NCI-H146 treated with DMSO at 0.1 percent for 48 hours (cell line): ENCODE results near the gene UGT2B11.
"Not testable (repeated sequence)": the region's sequence is repeated elsewhere in the genome, so short reads cannot be mapped to it uniquely, and the experiment has no call there.

Experiments used
- DNase-seq: peaks from one replicate; lab custom pipeline; 2025; ENCODE audit not compliant: unreplicated experiment; lab: John Stamatoyannopoulos, UW

Gene UGT2B11

GRCh38 chr4:69214716-69215115 is at the start of gene UGT2B11:
Gene UGT2B11 (minus strand): TSS chr4:69214748. CDS start chr4:69214722, 26 bp downstream.
- no peak for DNase-seq

GRCh38 chr4:69253147-69253772 is 38.7 kb upstream of the UGT2B11 start:
- DNase-seq, result not testable (repeated sequence)

GRCh38 chr4:69250884-69251283 is 36.3 kb upstream of the UGT2B11 start:
- not testable (repeated sequence) for DNase-seq

DNA sequence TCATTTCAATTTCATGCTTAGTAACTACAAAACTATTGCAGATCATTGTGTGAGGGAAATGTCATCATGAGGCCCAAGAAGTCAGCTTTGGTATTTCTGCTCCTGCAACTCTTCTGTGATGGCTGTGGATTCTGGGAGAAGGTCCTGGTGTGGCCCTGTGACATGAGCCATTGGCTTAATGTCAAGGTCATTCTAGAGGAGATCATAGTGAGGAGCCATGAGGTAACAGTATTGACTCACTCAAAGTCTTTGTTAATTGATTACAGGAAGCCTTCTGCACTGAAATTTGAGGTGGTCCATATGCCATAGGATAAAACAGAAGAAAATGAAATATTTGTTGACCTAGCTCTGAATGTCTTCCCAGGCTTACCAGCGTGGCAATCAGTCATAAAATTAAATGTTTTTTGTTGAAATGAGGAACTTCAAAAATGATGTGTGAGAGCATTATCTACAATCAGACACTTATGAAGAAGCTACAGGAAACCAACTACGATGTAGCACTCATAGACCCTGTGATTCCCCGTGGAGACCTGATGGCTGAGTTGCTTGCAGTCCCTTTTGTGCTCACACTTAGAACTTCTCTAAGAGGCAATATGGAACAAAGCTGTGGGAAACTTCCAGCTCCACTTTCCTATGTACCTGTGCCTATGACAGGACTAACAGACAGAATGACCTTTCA is 28.2 kb upstream of the UGT2B11 start:
- not testable (repeated sequence) for DNase-seq

DNA sequence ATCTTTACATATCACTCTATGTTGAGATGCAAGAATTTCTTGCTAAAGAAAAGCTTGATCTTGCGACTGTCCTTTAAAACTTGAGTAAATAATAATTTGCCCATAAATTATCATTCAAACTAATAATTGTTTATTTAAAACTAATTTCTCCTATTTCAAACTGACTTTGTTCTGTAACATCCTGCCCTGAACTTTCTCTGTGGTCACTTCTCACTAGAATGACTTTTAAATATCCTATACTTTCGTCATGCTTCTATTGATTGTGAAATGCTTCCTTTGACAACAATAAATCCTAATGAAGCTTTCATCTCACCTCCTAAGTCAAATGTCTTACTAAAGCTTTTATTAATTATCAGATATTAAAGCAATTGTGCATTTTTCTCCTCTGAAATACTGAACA is 27.2 kb upstream of the UGT2B11 start:
- not testable (repeated sequence) for DNase-seq

- DNase-seq, result not testable (repeated sequence)
Observed at GRCh38 chr4:69240787-69241186, 26.2 kb upstream of the UGT2B11 start.

- DNase-seq, result peak; percentile 24
Observed at GRCh38 chr4:69239557-69240168, 25.1 kb upstream of the UGT2B11 start.

DNA sequence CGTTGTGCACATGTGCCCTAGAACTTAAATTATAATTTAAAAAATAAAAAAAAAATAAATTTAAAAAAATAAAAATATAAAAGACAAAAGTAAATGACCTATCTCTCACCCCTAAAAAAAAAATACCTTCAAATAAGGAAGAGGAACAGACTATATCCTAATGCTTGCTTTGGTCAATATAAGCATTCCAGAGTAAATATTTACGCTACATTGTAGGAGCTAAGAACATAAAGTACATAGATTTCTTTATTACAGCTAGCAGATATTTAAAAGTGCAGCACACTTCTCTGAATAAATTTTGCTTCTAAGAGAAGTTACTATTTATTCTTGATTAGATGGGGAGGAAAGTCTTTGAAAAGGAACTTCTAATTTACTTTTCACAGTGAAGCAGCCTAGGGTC is 24.5 kb upstream of the UGT2B11 start:
- DNase-seq, result no peak

DNA sequence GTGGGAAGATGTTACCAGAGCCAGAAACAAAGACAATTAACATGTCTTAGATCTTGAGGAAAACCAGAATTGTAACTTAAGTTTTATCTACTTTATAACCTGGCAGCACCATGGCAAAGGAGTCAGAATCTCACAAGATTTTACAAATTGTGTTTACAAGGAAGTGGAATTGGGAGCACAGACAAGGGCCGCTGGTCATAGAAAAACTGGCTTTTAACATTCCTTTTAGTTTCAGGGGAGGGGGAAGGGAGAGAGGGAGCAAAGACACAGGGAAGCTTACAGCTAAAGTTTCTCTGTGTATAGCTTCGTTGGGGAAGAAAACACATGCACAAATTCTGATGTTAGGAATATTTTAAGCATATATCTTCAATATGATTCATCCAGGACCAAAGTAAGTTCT is 10.3 kb upstream of the UGT2B11 start:
- no peak for DNase-seq

GRCh38 chr4:69223277-69223676 is 8.7 kb upstream of the UGT2B11 start:
- not testable (repeated sequence) for DNase-seq

DNA sequence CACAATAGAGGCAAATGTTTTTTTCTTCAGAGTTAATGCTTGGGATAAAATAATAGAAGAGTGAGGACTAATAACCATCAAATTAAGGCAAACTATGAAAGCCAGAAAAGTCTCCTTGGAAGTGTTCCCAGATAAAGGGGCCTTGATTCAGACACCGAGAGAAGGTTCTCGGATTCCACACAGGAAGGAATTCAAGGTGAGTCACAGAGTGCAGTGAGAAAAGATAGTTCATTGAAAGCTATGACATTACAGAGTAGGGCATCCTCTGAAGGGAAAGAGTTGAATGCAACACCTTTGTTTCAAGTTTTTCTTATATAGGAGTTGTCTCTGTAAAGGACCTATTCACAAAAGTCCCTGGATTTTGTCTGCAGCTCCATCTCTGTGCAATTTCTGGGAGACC is 3.9 kb upstream of the UGT2B11 start:
- not testable (repeated sequence) for DNase-seq

DNA sequence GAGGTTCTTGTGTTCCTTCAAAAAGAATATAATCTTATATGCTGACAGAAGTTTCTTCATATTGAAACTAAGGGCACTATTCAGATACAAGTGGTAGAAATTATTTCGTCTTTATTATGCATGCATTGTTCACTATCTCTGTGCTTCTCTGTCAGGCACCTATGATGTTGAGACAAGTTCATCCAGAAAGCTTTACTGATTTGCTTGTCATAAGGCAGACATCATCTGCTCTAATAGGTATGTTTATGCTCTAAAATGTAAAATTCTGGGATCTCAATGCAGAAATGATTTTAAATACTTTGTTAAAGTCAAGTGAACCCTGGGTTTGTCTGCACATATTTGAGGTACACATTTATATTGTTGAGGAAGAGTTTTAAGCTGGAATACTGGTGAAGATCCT is 3.6 kb downstream of the UGT2B11 start:
- no peak for DNase-seq

- not testable (repeated sequence) for DNase-seq
Observed at GRCh38 chr4:69198506-69198905, 16.0 kb downstream of the UGT2B11 start.

DNA sequence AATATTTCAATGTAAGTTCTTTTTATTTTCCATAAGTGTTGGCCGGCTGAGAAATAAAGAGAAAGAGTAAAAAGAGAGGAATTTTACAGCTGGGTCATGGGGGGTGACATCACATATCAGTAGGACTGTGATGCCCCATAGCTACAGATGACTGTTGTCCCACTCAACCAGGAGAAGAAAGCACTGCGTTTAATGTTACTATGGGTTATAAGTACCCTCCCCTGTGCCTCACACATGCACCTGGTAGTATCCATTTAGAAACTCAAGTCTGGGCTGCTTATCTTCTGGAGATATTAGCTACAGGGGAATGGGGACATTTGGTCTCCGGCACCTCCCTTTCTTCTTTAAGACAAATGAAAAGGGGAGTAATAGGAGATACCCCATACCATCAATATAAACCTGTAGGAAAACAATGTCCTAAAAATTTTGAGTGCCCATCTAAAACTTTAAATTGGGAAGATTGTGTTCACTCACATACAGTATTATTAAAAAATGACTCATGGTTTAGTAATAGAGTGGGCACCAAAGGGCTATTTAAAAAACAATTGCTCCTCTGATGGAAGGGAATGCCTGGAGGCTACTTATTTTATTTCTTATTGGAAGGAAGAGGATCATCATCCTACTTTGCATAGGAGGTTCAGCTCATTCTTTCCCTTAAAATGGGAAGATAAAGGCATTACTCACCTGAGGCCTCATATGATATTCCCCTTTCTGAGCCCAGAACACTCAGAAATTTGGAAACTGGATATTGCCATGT is 18.2 kb downstream of the UGT2B11 start:
- DNase-seq, result peak; percentile 62

GRCh38 chr4:69194166-69194565 is 20.4 kb downstream of the UGT2B11 start:
- no peak for DNase-seq

- DNase-seq, result not testable (repeated sequence)
Observed at GRCh38 chr4:69191905-69192304, 22.6 kb downstream of the UGT2B11 start.

- not testable (repeated sequence) for DNase-seq
Observed at GRCh38 chr4:69190621-69191020, 23.9 kb downstream of the UGT2B11 start.

- DNase-seq, result not testable (repeated sequence)
Observed at GRCh38 chr4:69181519-69182169, 32.9 kb downstream of the UGT2B11 start.

DNA sequence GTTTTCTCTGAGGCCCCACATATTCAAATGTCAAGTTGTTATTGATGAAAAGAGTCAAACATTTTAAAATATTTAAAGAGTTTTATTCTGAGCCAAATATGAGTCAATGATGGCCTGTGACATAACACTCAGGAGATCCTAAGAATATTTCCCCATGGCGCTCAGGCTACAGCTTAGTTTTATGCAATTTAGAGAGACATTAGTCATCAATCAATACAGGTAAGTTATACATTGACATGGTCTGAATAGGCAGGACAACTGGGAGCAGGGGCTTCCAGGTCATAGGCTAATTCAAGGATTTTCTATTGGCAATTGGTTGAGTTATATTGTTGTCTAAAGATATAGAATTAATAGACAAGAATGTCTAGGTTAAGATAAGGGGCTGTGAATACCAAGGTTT is 34.7 kb downstream of the UGT2B11 start:
- DNase-seq, result not testable (repeated sequence)

DNA sequence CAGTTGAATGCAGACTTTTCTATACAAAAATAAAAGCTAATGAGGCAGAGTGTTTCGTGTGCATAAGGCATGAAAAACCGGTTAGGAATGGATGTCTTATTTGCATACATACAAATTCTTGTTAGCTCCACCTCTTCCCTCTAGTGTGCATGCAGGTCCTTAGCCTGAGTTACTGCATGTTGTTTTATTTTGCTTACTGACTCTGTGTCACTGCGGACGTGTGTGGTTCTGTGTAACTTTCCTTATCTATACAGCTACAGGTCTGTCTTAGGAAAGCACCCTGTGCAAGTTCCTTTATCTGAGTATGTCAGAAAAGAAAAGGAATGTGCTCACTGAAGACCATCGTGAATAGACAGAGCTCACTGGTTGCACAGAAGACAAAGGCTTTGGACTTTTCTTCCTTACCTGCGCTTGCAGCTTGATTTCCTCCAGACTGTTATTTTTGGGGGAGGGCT is 35.8 kb downstream of the UGT2B11 start:
- not testable (repeated sequence) for DNase-seq
